Neural progenitor cell (in vitro differentiated cells): ENCODE data around the gene RGS3.

Experiments used
- EZH2phosphoT487 ChIP-seq: fragments of 200-600 bp; sonication (generic); IDR thresholded peaks from 2 replicates; pipeline ENCODE4 v1.6.1; 2017; ENCODE audit warnings: antibody characterized with exemption
- TF ChIP-seq, protein P1 (sequence below): fragments of 200-600 bp; sonication (generic); IDR thresholded peaks from 2 replicates; pipeline ENCODE4 v1.5.1; 2017; ENCODE audit warnings: antibody characterized with exemption, mild to moderate bottlenecking

DNA sequence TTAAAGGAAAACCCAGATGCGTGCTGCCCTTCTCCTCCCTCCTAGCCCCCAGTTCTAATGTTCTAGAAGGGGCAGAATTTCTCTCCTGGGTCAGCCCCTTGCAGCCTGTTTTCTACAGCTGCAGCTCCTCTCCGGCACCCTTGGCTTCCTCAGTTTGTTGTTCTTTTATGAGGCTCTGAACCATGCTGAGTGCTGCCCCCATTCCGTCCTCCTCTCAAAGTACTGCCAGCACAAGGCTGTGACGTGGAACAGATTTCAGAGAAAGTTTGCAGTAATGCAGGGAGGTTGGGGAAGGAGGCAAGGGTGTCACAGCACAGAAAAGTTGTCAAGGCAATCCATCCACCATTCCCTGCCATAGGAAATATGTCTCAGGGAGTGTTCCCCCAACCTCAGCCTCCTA is 63.3 kb downstream of the RGS3 start:
- TF ChIP-seq, protein P1, sequence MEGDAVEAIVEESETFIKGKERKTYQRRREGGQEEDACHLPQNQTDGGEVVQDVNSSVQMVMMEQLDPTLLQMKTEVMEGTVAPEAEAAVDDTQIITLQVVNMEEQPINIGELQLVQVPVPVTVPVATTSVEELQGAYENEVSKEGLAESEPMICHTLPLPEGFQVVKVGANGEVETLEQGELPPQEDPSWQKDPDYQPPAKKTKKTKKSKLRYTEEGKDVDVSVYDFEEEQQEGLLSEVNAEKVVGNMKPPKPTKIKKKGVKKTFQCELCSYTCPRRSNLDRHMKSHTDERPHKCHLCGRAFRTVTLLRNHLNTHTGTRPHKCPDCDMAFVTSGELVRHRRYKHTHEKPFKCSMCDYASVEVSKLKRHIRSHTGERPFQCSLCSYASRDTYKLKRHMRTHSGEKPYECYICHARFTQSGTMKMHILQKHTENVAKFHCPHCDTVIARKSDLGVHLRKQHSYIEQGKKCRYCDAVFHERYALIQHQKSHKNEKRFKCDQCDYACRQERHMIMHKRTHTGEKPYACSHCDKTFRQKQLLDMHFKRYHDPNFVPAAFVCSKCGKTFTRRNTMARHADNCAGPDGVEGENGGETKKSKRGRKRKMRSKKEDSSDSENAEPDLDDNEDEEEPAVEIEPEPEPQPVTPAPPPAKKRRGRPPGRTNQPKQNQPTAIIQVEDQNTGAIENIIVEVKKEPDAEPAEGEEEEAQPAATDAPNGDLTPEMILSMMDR: no peak
- TF ChIP-seq EZH2phosphoT487: no peak
